CD4-positive, CD25-positive, alpha-beta regulatory T cell (primary cell): ENCODE measurements around the gene SIX3. TPM values are rescaled to one million over a fixed set of nuclear protein-coding genes. Genes with fewer than 3 reads are reported as not detected.

Experiments
- ATAC-seq, 2 donors: fragments of 150-1000 bp; cut with Tn5 transposase; one replicate each; pipeline ENCODE4 v1.10.0; 2021; ENCODE audit warnings: low read depth in 2 of 2, moderate number of reproducible peaks in 2 of 2, moderate library complexity in 1 of 2
- DNase-seq, 3 donors: peaks; one replicate each; pipeline versions ENCODE4 v3.0.0 to v3.0.0-alpha.2; 2012 to 2022; ENCODE audit warnings: mixed read lengths in 1 of 3
- H3K27ac ChIP-seq: one replicate; pipeline ENCODE4 v1.7.0; 2013; ENCODE audit warnings: mild to moderate bottlenecking, low read length; ENCODE audit not compliant: insufficient read depth, poor library complexity, severe bottlenecking
- H3K27me3 ChIP-seq: one replicate; pipeline ENCODE4 v1.7.0; 2013; ENCODE audit warnings: low read length; ENCODE audit not compliant: control insufficient read depth, insufficient read depth
- H3K36me3 ChIP-seq: one replicate; pipeline ENCODE4 v1.7.0; 2013; ENCODE audit warnings: mild to moderate bottlenecking, low read length, moderate library complexity; ENCODE audit not compliant: control insufficient read depth, insufficient read depth
- H3K4me1 ChIP-seq: 2 replicates; pipeline ENCODE4 v1.7.0; 2013; ENCODE audit warnings: mild to moderate bottlenecking, low read length; ENCODE audit not compliant: insufficient read depth, control insufficient read depth, poor library complexity, severe bottlenecking
- H3K4me3 ChIP-seq: one replicate; pipeline ENCODE4 v1.7.0; 2013; ENCODE audit warnings: low read depth, mild to moderate bottlenecking, low read length, moderate library complexity
- H3K9me3 ChIP-seq, 2 experiments: 1 replicate in 1 of 2; 2 replicates in 1 of 2; pipeline ENCODE4 v1.7.0; 2013; ENCODE audit warnings: low read length in 2 of 2, mild to moderate bottlenecking in 1 of 2, moderate library complexity in 1 of 2; ENCODE audit not compliant: control insufficient read depth in 2 of 2
- H3K27ac Mint-ChIP-seq, 3 donors: one replicate each; pipeline ENCODE4 v1.8.0; 2020 to 2022; ENCODE audit warnings: mild to moderate bottlenecking in 3 of 3, mixed read lengths in 3 of 3, moderate library complexity in 2 of 3
- H3K27me3 Mint-ChIP-seq: one replicate; pipeline ENCODE4 v1.8.0; 2022; ENCODE audit warnings: mild to moderate bottlenecking, mixed read lengths
- H3K36me3 Mint-ChIP-seq: one replicate; pipeline ENCODE4 v1.8.0; 2020; ENCODE audit warnings: mixed read lengths
- H3K4me1 Mint-ChIP-seq, 4 donors: one replicate each; pipeline ENCODE4 v1.8.0; 2020 to 2022; ENCODE audit warnings: mixed read lengths in 4 of 4, mild to moderate bottlenecking in 1 of 4
- H3K4me3 Mint-ChIP-seq, 4 donors: one replicate each; pipeline ENCODE4 v1.8.0; 2020 to 2022; ENCODE audit warnings: mild to moderate bottlenecking in 4 of 4, mixed read lengths in 4 of 4, moderate library complexity in 3 of 4
- H3K9me3 Mint-ChIP-seq, 7 donors: one replicate each; pipeline ENCODE4 v1.8.0; 2020 to 2022; ENCODE audit warnings: mixed read lengths in 7 of 7, mild to moderate bottlenecking in 3 of 7, moderate library complexity in 2 of 7
- polyA plus RNA-seq, 4 donors: library from polyadenylated mRNA; unstranded; fragments of 300-500 nt; fragmentation: Illumina TruSeq; gene quantifications; one replicate each; pipeline ENCODE4 v1.2.3, GENCODE V29; 2021
- total RNA-seq: library from RNA; stranded (reverse); gene quantifications from one replicate; pipeline ENCODE4 v1.2.3, GENCODE V29; 2022

Gene SIX3
- total and polyA plus RNA-seq, 5 donors from 2014 or later = not detected

DNA sequence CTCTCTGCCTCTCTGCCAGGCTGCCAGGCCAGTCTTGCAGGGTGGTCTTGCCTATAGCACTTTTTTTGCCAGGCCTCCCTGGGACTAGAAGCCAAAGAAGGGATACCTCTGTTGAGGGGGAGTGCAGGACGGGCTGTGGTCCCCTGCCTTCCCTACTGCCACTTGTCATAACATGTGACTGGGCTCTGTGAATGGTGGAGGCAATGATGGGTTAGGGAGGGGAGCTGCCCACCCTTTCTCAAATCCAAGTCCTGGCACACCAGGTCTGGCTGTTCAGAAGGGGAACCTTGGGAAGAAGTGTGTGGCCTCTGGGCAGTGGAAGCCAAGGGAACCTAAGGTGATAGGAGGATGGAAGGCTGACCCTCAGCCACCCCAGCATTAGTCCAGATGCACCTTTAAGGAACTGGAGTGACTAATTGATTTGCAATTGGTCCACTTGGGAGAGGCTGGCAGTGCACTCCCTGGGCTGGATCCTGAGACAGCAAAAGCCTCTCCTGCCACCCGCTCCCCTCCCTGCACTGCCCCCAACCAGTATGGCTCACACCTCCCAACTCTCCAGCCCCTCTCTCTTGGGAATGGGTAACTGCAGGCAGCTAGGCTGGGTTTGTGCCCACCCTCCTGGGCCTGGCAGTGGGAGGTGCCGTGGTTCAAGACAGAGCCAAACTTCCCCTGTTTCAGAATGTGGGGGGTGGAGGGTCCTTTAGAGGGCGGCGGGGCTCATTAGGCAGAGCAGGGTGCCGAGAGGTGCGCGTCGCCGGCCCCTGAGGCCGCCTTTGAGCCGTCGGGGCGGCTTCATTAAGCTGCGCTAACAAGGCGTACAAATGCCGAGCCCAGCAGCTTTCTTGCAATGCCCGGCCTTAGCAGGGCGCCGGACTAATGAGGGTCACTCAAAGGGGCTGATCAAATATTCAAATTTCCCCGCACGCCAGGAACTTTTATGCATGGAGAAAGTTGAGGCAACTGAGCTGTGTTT is 4.5 kb upstream of the SIX3 start:
- ATAC-seq (no peak), DNase-seq (no peak)
- Mint-ChIP-seq H3K9me3 (peaks cover 0 to 2% (median 0%) of the 10 kb centered on the region in 7 donors), H3K4me3 (peak overlapping the region in 3 of 4 donors; percentile 24 to 39 (median 39)), H3K27me3 (peaks cover 83% of the 10 kb centered on the region), H3K4me1 (peaks cover 0 to 48% (median 8%) of the 10 kb centered on the region in 4 donors), H3K27ac (peak overlapping the region in 1 of 3 donors; percentile 38), H3K36me3 (no peaks in the 10 kb centered on the region)
- Histone ChIP-seq H3K36me3 (no peaks in the 10 kb centered on the region), H3K27ac (no peak overlapping the region), H3K27me3 (peaks cover 14% of the 10 kb centered on the region), H3K4me1 (peaks cover 34% of the 10 kb centered on the region), H3K4me3 (no peak overlapping the region), H3K9me3 (no peaks in the 10 kb centered on the region)

- peaks cover 82% of the 10 kb centered on the region for H3K27me3 Mint-ChIP-seq
- no peak overlapping the region for H3K27ac ChIP-seq
- H3K27me3 ChIP-seq = peaks cover 13% of the 10 kb centered on the region
- H3K9me3 ChIP-seq = no peaks in the 10 kb centered on the region
- no peaks in the 10 kb centered on the region for H3K36me3 Mint-ChIP-seq
- peak overlapping the region in 1 of 3 donors; percentile 86 for H3K27ac Mint-ChIP-seq
- DNase-seq (peak in 1 of 3 donors; percentile 31), ATAC-seq (no peak)
- H3K4me1 ChIP-seq = peaks cover 40% of the 10 kb centered on the region
- peaks cover 0 to 51% (median 9%) of the 10 kb centered on the region in 4 donors for H3K4me1 Mint-ChIP-seq
- peaks cover 0 to 2% (median 0%) of the 10 kb centered on the region in 7 donors for H3K9me3 Mint-ChIP-seq
- no peaks in the 10 kb centered on the region for H3K36me3 ChIP-seq
- no peak overlapping the region for H3K4me3 ChIP-seq
- H3K4me3 Mint-ChIP-seq = peak overlapping the region in 1 of 4 donors; percentile 24
These were observed 3.7 kb upstream of the SIX3 start for GRCh38 chr2:44937688-44938240.

DNA sequence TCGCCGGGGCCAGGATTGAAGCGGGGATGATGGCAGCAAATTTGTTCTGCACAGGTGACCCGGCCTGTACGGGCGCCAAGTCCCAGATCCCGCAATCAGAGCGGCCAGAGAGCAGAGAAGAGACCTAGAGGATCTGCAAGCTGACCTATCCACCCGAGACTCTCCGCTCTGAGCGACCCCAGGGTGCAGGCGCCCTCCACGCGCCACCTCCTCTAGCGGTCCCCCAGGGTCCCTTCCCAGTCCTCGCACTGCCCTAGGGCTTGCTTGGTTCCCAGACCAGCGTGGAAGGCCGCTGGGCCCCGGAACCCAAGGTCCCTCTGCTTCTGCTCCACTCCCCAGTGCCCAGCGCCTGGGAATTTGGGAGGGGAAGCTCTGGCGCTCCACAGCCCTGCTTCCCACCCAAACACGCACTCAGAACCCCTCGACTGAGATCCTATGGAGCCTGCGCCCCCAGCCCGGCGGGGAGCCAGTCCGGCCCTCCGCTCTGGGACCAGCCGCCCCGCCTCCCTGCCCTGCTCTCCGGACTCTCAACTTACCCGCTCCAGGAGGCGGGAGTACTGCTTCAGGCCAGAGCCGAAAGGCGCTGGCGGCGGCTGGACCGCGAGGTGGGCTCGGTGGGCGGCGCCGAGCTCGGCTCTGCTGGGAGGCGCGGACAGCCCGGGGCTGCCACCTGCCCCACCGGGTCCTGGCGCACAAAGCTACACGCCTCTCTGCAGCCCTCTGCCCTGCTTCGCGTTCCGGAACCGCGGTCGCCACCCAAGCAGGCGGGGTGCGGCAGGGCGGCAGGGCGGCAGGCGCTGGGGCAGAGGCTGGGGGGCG is 3.0 kb upstream of the SIX3 start:
- H3K36me3 Mint-ChIP-seq = no peaks in the 10 kb centered on the region
- Histone ChIP-seq H3K27me3 (peaks cover 15% of the 10 kb centered on the region), H3K27ac (no peak overlapping the region), H3K4me1 (peaks cover 45% of the 10 kb centered on the region), H3K9me3 (no peaks in the 10 kb centered on the region), H3K4me3 (no peak overlapping the region), H3K36me3 (no peaks in the 10 kb centered on the region)
- peaks cover 0 to 2% (median 0%) of the 10 kb centered on the region in 7 donors for H3K9me3 Mint-ChIP-seq
- ATAC-seq (no peak), DNase-seq (no peak)
- peaks cover 82% of the 10 kb centered on the region for H3K27me3 Mint-ChIP-seq
- H3K27ac Mint-ChIP-seq = peak overlapping the region in 1 of 3 donors; percentile 86
- peak overlapping the region in 1 of 4 donors; percentile 38 for H3K4me3 Mint-ChIP-seq
- H3K4me1 Mint-ChIP-seq = peaks cover 0 to 54% (median 13%) of the 10 kb centered on the region in 4 donors

GRCh38 chr2:44939106-44940048 is 2.1 kb upstream of the SIX3 start:
- ATAC-seq (no peak), DNase-seq (no peak)
- Histone ChIP-seq H3K4me1 (peaks cover 48% of the 10 kb centered on the region), H3K4me3 (no peak overlapping the region), H3K9me3 (no peaks in the 10 kb centered on the region), H3K27ac (no peak overlapping the region), H3K36me3 (no peaks in the 10 kb centered on the region), H3K27me3 (peaks cover 13% of the 10 kb centered on the region)
- Mint-ChIP-seq H3K36me3 (no peaks in the 10 kb centered on the region), H3K27ac (no peak overlapping the region), H3K9me3 (peaks cover 0 to 2% (median 0%) of the 10 kb centered on the region in 7 donors), H3K4me3 (peak overlapping the region in 3 of 4 donors; percentile 36 to 63 (median 41)), H3K4me1 (peaks cover 0 to 56% (median 14%) of the 10 kb centered on the region in 4 donors), H3K27me3 (peaks cover 82% of the 10 kb centered on the region)

- Mint-ChIP-seq H3K27ac (no peak overlapping the region), H3K9me3 (peaks cover 0 to 2% (median 0%) of the 10 kb centered on the region in 7 donors), H3K4me1 (peaks cover 0 to 60% (median 19%) of the 10 kb centered on the region in 4 donors), H3K36me3 (no peaks in the 10 kb centered on the region), H3K4me3 (peak overlapping the region in 3 of 4 donors; percentile 36 to 63 (median 41)), H3K27me3 (peaks cover 83% of the 10 kb centered on the region)
- Histone ChIP-seq H3K4me1 (peaks cover 52% of the 10 kb centered on the region), H3K9me3 (no peaks in the 10 kb centered on the region), H3K27me3 (peaks cover 13% of the 10 kb centered on the region), H3K27ac (no peak overlapping the region), H3K4me3 (no peak overlapping the region), H3K36me3 (no peaks in the 10 kb centered on the region)
- ATAC-seq (no peak), DNase-seq (no peak)
These were observed 1.4 kb upstream of the SIX3 start for GRCh38 chr2:44940049-44940494.

DNA sequence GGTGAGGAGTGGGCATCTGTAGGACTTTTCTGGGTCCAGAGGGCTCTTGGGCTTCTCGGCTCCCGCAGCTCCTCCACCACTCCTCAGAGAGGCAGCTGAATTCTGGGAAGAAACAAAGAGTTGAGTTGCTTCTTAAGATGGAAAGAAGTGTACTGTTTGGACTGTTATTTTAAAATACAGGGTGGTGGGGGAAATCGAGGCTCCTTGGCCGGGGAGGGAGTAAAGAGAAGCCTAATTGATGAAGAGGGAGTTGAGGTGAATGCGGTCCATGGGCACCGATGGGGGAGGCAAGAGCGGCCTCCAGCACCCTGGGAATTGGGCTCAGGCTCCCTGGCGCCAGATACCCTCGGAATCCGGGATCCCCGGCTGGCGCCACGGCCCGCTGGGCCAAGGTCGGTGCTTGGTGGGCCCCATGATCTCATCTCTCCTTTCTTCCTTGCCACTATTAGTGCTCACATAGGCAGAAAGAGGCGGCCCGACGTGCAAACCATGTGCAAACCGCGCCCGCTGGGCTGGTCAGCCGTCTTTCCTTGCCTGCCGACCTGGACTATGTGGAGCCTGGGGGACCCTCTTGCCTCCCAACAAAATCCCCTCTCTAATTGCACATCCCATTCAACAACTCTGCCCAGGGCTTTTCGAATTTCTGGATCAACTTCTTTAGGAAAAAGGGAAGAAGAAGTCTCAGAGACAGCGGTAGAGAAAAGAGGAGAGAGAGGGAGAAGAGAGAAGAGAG is 604 bp upstream of the SIX3 start:
- no peaks in the 10 kb centered on the region for H3K9me3 ChIP-seq
- Mint-ChIP-seq H3K4me1 (peaks cover 0 to 67% (median 24%) of the 10 kb centered on the region in 4 donors), H3K27ac (no peak overlapping the region), H3K36me3 (no peaks in the 10 kb centered on the region), H3K27me3 (peaks cover 84% of the 10 kb centered on the region), H3K4me3 (peak overlapping the region; percentile 65 to 83 (median 80)), H3K9me3 (peaks cover 0 to 2% (median 0%) of the 10 kb centered on the region in 7 donors)
- no peak for DNase-seq
- no peak for ATAC-seq
- peaks cover 52% of the 10 kb centered on the region for H3K4me1 ChIP-seq
- no peak overlapping the region for H3K4me3 ChIP-seq
- no peaks in the 10 kb centered on the region for H3K36me3 ChIP-seq
- no peak overlapping the region for H3K27ac ChIP-seq
- peaks cover 20% of the 10 kb centered on the region for H3K27me3 ChIP-seq
